Peyer's patch (tissue), 4 donors: Measurements from ENCODE around the gene METRNL. TPM values are rescaled to one million over a fixed set of nuclear protein-coding genes. Genes with fewer than 3 reads are reported as not detected.
"Not testable (repeated sequence)": the region's sequence is repeated elsewhere in the genome, so short reads cannot be mapped to it uniquely, and the experiment has no call there.

Source experiments
- DNase-seq, 3 donors: peaks; one replicate each; pipeline ENCODE4 v3.0.0-alpha.2; 2017 to 2019
- H3K27ac ChIP-seq, 4 donors: fragments of 200-600 bp; sonication (generic); one replicate each; pipeline ENCODE4 v1.5.1; 2016 to 2019
- H3K27me3 ChIP-seq, 2 donors: fragments of 200-600 bp; sonication (generic); one replicate each; pipeline ENCODE4 v1.5.1; 2019
- H3K36me3 ChIP-seq, 3 donors: fragments of 200-600 bp; sonication (generic); one replicate each; pipeline ENCODE4 v1.5.1; 2016 to 2019
- H3K4me1 ChIP-seq, 4 donors: fragments of 200-600 bp; sonication (generic); one replicate each; pipeline ENCODE4 v1.5.1; 2016 to 2019
- H3K4me3 ChIP-seq, 4 donors: fragments of 200-600 bp; sonication (generic); 1 replicate in 3 of 4; 2 replicates in 1 of 4; pipeline ENCODE4 v1.5.1; 2016 to 2019; ENCODE audit warnings: mild to moderate bottlenecking in 1 of 4
- H3K9me3 ChIP-seq, 4 donors: fragments of 200-600 bp; sonication (generic); one replicate each; pipeline ENCODE4 v1.5.1; 2016 to 2019; ENCODE audit warnings: mild to moderate bottlenecking in 1 of 4
- CTCF ChIP-seq, 6 experiments: fragments of 450-650 bp in 4 of 6; fragments of 200-600 bp in 2 of 6; sonication (generic) in 1 of 6; IDR thresholded peaks; one replicate each; pipeline ENCODE4 v1.5.1; 2017 to 2019; ENCODE audit warnings: antibody characterized with exemption in 6 of 6, mild to moderate bottlenecking in 3 of 6, moderate library complexity in 1 of 6
- POLR2A ChIP-seq, 2 donors: fragments of 450-650 bp; IDR thresholded peaks; one replicate each; pipeline ENCODE4 v1.5.1; 2017; ENCODE audit warnings: antibody characterized with exemption in 2 of 2, mild to moderate bottlenecking in 2 of 2, moderate library complexity in 2 of 2
- total RNA-seq, 4 donors: library from RNA; depleted of rRNA; stranded (reverse); fragments of >200 nt; gene quantifications; one replicate each; pipeline ENCODE4 v1.1.0, GENCODE V29; 2016

METRNL gene
- total RNA-seq, 4 donors from 2014 or later = 73.4 to 170 (median 117) TPM

DNA sequence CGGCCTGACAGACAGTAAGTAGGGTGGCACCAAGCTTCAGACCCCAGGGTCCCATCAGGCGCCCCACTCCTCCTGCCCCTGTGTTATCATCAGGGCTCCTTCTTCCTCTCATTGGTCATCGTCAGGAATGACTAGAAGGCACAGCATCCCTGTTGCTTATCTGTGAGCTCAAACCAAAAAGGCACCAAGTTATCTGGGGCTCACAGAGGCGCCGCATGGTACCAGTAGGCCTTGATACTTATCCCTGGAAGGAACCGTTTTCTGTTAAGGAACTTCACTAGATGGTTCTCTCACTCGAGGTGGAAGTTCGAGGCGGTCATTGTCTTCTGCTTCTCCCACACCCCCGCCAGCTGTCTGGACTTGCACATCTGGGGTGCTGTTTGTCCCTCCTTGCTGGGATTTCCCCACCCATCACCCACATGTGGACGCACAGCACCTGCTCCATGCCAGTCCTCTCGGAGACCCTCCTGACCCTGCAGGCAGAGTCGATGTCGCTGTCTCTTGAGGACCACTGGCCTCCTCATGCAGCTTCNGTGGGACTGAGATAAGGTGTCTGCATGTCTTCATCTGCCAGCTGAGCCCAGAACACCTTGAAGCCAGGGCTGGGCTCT, 52.1 kb downstream of the METRNL start:
- TF ChIP-seq CTCF (IDR thresholded peaks at IDR 0.05) (no peak), POLR2A (IDR thresholded peaks at IDR 0.05) (no peak)
- Histone ChIP-seq H3K27ac (no peak overlapping the region), H3K27me3 (no peaks in the 10 kb centered on the region), H3K4me3 (no peak overlapping the region), H3K9me3 (no peaks in the 10 kb centered on the region), H3K4me1 (no peaks in the 10 kb centered on the region), H3K36me3 (no peaks in the 10 kb centered on the region)
- DNase-seq = peak in 1 of 3 donors; percentile 27

DNA sequence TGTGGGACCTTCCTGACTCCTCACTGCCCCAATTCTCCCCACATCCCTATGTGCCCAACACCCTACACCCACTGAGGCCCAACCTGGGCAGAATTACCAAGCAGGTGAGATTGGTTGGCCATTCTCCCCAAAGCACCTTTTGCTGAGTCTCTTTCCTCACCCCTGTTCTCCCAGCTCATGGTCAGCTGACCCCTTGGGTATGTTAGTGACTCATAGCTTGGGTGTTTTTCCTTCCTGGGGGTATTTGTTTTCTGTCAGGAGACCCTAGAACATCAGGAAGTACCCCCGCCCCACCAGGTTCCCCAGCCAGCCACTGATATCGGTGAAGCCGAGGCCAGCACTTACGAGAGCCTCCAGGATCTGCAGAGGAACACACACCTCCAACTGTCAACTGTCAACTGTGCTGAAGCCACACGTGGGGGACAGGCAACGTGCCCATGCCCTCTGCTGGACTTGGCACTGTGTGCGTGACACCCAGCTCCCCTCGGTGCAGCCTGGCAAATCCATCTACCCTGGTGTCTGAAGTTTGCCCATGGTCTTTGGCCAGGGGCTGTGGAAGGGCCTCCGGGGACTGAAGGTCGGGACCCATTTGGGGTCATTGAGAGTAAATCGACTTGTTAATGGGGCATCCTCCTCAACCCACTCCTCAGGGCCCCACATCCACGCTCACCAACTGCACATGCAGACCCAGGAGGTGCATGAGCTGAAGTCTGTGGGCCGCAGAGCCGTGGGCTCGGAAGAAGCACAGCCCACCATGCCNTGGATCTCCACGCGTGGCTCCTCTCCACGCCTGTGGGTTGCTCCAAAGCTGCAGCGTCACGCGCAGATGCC, 53.1 kb downstream of the METRNL start:
- DNase-seq = peak in 2 of 3 donors; percentile 26 to 40
- H3K4me1 ChIP-seq = no peaks in the 10 kb centered on the region
- no peak overlapping the region for H3K27ac ChIP-seq
- H3K9me3 ChIP-seq = no peaks in the 10 kb centered on the region
- H3K27me3 ChIP-seq = no peaks in the 10 kb centered on the region
- no peak for TF ChIP-seq CTCF (IDR thresholded peaks at IDR 0.05)
- no peak for TF ChIP-seq POLR2A (IDR thresholded peaks at IDR 0.05)
- no peak overlapping the region for H3K4me3 ChIP-seq
- no peaks in the 10 kb centered on the region for H3K36me3 ChIP-seq

DNA sequence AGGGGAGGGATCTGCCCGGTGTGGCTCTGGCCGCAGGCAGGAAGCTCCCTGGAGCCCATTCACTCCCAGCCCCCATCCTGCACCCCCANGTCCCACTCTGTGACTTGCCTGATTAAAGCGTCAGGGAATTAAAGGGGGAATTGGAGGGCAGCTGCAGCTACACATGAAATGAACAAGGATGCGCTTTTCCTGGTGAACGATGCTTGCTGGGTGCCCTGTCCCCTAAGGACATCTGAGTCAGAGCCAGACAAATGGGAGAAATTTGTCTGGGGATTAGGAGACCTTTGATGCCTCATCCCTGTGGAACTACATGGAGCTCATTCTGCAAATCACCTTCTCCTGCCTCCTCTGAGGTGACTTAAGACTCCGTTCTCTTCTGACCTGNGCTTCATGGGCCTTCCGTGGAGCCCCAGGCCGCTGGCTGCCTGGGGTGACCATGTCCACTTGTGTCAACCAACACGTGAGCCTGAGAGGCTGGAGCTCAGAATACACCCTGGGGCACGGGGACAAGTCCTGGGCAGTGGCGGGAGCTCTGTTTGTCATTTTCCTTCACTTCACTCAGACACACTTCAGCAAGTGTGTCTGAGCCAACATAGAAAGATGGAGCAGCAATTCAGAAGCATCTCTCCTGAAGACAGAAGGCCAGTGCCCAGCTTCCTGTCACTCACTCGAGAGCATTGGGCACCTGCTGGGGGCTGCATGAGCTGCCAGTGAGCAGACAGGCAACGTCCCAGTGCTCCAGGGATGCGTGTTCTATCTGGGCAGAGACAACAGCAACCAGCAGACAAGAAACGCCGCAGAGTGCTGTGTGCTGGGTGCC, 54.1 kb downstream of the METRNL start:
- no peak overlapping the region for H3K4me3 ChIP-seq
- no peaks in the 10 kb centered on the region for H3K27me3 ChIP-seq
- H3K27ac ChIP-seq = no peak overlapping the region
- H3K4me1 ChIP-seq = no peaks in the 10 kb centered on the region
- no peak for TF ChIP-seq CTCF (IDR thresholded peaks at IDR 0.05)
- no peak for TF ChIP-seq POLR2A (IDR thresholded peaks at IDR 0.05)
- peak in 1 of 3 donors; percentile 8 for DNase-seq
- no peaks in the 10 kb centered on the region for H3K9me3 ChIP-seq
- no peaks in the 10 kb centered on the region for H3K36me3 ChIP-seq

- H3K27me3 ChIP-seq, H3K9me3 ChIP-seq, DNase-seq, H3K4me1 ChIP-seq, H3K27ac ChIP-seq, H3K4me3 ChIP-seq, H3K36me3 ChIP-seq: not testable (repeated sequence)
Measured at GRCh38 chr17:83134456-83134855, 55.0 kb downstream of the METRNL start.

GRCh38 chr17:83135692-83136091, 56.3 kb downstream of the METRNL start:
- no peaks in the 10 kb centered on the region for H3K36me3 ChIP-seq
- no peak overlapping the region for H3K4me3 ChIP-seq
- no peak for DNase-seq
- no peaks in the 10 kb centered on the region for H3K4me1 ChIP-seq
- no peaks in the 10 kb centered on the region for H3K27me3 ChIP-seq
- no peaks in the 10 kb centered on the region for H3K9me3 ChIP-seq
- no peak overlapping the region for H3K27ac ChIP-seq
- TF ChIP-seq POLR2A (IDR thresholded peaks at IDR 0.05) = no peak
- no peak for TF ChIP-seq CTCF (IDR thresholded peaks at IDR 0.05)

- Histone ChIP-seq H3K9me3 (no peaks in the 10 kb centered on the region), H3K4me1 (no peaks in the 10 kb centered on the region), H3K4me3 (no peak overlapping the region), H3K36me3 (no peaks in the 10 kb centered on the region), H3K27ac (no peak overlapping the region), H3K27me3 (no peaks in the 10 kb centered on the region)
- peak in 1 of 3 donors; percentile 10 for DNase-seq
- TF ChIP-seq POLR2A (IDR thresholded peaks at IDR 0.05) = no peak
- no peak for TF ChIP-seq CTCF (IDR thresholded peaks at IDR 0.05)
Measured at GRCh38 chr17:83136156-83136555, 56.7 kb downstream of the METRNL start.
